HG03457 (cell line): ENCODE results near the gene TMEM161A.

ENCODE experiments used
- ATAC-seq: cut with Tn5 transposase; IDR thresholded peaks from one replicate; pipeline ENCODE4 v1.9.1; 2021; ENCODE audit warnings: moderate number of reproducible peaks; ENCODE audit not compliant: unreplicated experiment

The TMEM161A gene

GRCh38 chr19:19098703-19099632, 39.3 kb downstream of the TMEM161A start:
- ATAC-seq, result no peak

DNA sequence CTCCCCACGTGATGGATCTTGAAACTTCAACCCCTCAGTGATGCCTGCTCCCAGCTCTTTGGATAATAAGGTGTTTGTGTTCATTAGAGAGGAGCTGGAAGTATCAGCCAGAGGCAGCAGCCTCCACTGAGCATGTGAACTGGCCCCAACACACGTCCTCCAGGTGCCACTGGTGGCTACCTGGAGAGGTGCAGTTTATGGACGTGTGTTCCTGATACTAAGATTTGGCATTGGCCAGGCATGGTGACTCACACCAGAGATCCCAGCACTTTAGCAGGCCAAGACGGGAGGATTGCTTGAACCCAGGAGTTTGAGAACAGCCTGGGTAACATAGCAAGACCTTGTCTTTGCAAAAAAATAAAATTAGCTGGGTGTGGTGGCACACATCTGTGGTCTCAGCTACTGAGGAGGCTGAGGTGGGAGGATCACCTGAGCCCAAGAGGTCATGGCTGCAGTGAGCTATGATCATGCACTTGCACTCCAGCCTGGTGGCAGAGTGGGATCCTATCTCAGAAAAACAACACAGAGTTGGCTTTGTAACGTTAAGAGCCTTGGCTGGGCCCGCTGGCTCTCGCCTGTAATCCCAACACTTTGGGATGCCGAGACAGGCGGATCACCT, 40.1 kb downstream of the TMEM161A start:
- ATAC-seq, result no peak

DNA sequence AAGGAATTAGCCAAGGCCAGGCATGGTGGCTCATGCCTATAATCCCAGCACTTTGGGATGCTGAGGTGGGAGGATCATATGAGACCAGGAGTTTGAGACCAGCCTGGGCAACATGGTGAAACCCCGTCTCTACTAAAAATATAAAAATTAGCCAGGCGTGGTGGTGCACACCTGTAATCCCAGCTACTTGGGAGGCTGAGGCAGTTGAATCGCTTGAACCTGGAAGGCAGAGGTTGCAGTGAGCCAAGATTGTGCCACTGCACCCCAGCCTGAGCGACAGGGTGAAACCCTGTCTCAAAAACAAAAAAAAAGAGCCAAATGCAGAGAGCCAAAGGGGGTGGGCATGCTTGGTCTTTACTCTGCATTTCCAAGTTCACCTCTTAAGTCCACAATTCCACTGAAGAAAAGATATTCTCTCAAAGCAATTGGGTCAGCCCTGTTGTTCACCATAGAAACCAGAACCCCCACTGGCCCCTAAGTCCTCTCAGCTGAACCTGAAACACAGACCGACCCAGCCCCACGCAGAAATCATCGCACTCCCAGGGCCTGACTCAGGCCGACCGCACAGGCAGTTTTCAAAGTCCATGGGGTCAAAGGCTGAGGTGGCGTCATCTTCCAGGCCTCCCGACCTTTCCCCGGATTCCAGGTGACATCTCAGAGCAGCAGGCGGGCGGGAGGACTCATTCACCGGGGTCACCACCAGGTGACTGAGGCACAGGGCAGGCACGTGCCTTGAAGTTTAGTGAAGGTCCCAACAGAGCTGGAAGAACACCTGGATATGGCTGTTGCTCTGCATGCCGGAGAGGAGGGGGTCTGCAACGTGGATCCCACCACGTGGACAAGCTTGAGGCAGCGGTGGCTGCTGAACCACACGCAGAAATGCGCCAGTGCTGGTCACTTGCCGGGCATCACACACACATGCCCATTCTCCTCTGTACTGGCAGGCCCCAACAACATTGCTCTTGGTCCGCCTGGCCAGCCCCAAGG, 41.3 kb downstream of the TMEM161A start:
- no peak for ATAC-seq

GRCh38 chr19:19095691-19096090, 42.6 kb downstream of the TMEM161A start:
- ATAC-seq, result no peak

DNA sequence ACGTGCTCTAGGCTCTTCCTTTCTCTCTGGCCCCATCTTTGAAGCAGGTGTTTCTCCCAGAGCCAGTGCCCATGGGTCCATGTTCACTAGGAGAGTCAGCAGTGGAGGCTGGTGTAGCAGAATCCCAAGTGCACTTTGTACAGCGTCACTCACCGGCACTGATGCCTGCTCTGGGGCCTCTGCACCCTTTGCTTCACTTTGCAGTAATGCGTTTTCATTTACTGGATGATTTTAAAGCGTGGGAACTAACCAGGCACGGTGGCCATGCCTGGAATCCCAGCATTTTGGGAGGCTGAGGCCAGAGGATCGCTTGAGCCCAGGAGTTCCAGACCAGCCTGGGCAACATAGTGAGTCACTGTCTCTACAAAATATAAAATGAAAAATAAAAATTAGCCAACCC, 43.8 kb downstream of the TMEM161A start:
- ATAC-seq, result no peak

DNA sequence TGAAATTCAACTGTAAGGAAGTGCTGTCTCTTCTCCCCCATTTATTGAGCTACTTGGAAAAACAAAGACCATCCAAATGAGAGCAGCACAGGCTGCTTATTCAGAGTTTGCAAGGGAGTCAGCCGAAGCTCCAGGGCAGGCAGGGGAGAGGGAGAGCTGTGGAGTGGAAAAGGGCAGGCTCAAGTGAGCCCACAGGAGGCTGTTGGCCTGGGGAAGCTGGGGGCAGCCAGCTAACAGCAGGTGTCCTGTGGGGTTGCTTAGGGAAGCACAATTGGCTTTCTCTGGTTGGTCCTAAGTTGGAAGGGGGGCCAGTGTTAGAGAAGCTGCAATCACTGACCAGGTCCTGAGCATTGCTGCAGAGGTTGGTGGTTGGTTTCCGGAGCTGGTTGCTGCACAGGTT, 50.6 kb downstream of the TMEM161A start:
- no peak for ATAC-seq

GRCh38 chr19:19083413-19084178, 54.7 kb downstream of the TMEM161A start:
- ATAC-seq, result no peak

DNA sequence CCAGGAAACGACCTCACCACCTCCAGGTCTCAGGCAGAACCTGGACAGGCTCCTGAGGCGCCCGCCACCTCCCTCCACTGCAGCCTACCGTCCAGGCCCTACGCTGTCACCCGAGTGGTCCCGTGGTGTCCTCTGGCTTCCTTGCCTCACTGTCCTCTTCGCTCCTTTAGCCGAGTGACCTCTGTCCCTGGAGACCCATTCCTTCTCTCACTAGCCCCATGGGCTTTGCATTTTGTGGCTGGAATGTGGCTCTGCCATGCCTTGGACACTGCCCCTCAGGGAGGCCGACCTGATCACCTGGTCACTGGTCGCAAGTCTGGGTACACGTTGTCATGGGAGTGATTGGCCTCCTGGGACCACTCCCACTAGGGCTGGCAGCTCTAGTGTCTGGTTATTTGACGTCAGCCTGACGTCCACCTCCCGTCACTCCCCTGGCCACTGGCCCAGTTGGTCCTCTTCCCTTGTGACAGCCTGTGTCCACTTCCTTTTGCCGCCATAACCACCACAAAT, 56.6 kb downstream of the TMEM161A start:
- no peak for ATAC-seq

GRCh38 chr19:19079571-19079970, 58.7 kb downstream of the TMEM161A start:
- no peak for ATAC-seq

DNA sequence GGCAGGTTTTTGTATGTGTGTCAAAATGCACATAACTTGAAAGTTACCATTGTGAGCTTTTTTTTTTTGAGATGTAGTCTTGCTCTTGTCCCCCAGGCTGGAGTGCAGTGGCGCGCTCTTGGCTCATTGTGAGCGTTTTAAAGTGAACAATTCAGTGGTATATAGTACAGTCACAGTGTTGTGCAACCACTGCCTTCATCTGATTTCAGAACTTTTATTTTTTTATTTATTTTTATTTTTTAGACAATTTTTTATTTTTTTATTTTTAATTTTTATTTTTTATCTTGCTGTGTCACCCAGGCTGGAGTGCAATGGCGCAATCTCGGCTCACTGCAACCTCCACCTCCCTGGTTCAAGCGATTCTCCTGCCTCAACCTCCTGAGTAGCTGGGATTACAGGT, 59.5 kb downstream of the TMEM161A start:
- ATAC-seq, result no peak

GRCh38 chr19:19077103-19077502, 61.2 kb downstream of the TMEM161A start:
- no peak for ATAC-seq

- ATAC-seq, result no peak
These were observed 61.8 kb downstream of the TMEM161A start for GRCh38 chr19:19076476-19076875.

DNA sequence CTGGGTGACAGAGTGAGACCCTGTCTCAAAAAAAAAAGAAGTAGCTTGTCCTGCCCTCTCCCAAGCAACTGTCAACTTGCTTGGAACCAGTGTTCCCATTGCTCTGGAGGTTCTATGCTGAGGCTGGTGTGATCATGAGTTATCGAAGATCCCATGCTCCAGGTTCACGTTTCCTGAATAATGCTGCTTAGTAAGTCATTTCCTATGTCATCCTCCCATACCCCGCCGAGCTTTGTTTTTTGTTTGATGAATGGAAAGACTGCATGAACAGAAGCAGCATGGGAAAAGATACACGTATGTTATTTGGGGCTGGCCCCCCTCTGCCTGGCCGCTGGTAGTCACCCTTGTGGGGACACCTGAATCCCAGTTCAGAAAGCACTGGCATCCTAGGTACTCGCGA, 63.2 kb downstream of the TMEM161A start:
- ATAC-seq, result no peak

- no peak for ATAC-seq
These were observed 63.9 kb downstream of the TMEM161A start for GRCh38 chr19:19074196-19074882.

DNA sequence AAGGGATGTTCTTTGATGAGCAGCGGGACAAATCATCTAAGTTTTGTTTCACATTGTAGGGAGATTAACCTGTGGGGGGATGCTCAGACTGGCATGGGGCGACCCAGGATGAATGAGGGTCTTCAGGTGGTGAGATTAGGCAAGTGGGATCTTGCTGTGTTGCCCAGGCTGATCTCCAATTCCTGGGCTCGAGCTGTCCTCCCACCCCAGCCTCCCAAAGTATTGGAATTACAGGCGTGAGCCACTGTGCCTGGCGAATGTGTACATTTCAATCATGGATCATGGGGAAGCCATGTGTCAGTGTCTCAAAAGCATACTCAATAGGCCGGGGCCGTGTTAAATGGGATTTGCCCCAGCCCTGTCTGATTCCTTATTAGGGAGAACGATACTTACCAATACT, 66.4 kb downstream of the TMEM161A start:
- no peak for ATAC-seq
